HEK293 (cell line): ENCODE measurements around the gene PTPRJ.

ENCODE experiments used
- CTCF ChIA-PET: fragments of 350-600 bp; formaldehyde crosslinking; extraction: SDS; loops from one replicate; lab custom pipeline; 2021; ENCODE audit warnings: antibody characterized with exemption; lab: Yijun Ruan, JAX
- POLR2A ChIA-PET: fragments of 300-600 bp; formaldehyde crosslinking; extraction: SDS; loops from one replicate; lab custom pipeline; 2020; ENCODE audit warnings: antibody characterized with exemption, inconsistent platforms; lab: Yijun Ruan, JAX
- H3K27ac ChIP-seq: fragments of 200-500 bp; sonication (Bioruptor generic); 2 replicates; pipeline ENCODE4 v1.5.1; 2014; ENCODE audit warnings: low read depth, low read length, control low read depth, inconsistent platforms; ENCODE audit errors: extremely low read depth
- H3K36me3 ChIP-seq, 2 experiments: fragments of 200-500 bp in 1 of 2; sonication (Bioruptor generic) in 1 of 2; 1 replicate in 1 of 2; 2 replicates in 1 of 2; pipeline ENCODE4 v1.5.1; 2014 to 2017; ENCODE audit warnings: inconsistent platforms in 2 of 2, low read length in 2 of 2; ENCODE audit not compliant: control insufficient read depth in 2 of 2, insufficient read depth in 1 of 2
- H3K4me1 ChIP-seq: fragments of 200-500 bp; sonication (Bioruptor generic); 2 replicates; pipeline ENCODE4 v1.5.1; 2014; ENCODE audit warnings: mild to moderate bottlenecking, low read length, inconsistent platforms; ENCODE audit not compliant: control insufficient read depth, insufficient read depth
- H3K4me3 ChIP-seq: 2 replicates; pipeline ENCODE4 v1.5.1; 2011; ENCODE audit warnings: low read depth, mild to moderate bottlenecking, control low read depth, low read length, moderate library complexity
- H3K9me3 ChIP-seq: fragments of 200-500 bp; sonication (Bioruptor generic); 2 replicates; pipeline ENCODE4 v1.5.1; 2014; ENCODE audit warnings: low read depth, low read length, inconsistent platforms; ENCODE audit not compliant: control insufficient read depth, insufficient read depth
- OVOL3 ChIP-seq: fragments of 450-650 bp; formaldehyde crosslinking; IDR thresholded peaks from 2 replicates; pipeline ENCODE4 v1.5.1; 2016; ENCODE audit warnings: missing biosample characterization, missing genetic modification characterization
- RBAK ChIP-seq: fragments of 450-650 bp; formaldehyde crosslinking; IDR thresholded peaks from 2 replicates; pipeline ENCODE4 v1.5.1; 2016; ENCODE audit warnings: missing biosample characterization, missing genetic modification characterization
- ZBTB1 ChIP-seq: fragments of 450-650 bp; formaldehyde crosslinking; IDR thresholded peaks from 2 replicates; pipeline ENCODE4 v1.5.1; 2016; ENCODE audit warnings: missing biosample characterization, missing genetic modification characterization
- ZBTB49 ChIP-seq: fragments of 450-650 bp; formaldehyde crosslinking; IDR thresholded peaks from 2 replicates; pipeline ENCODE4 v1.5.1; 2016; ENCODE audit warnings: missing biosample characterization, missing genetic modification characterization, low read depth
- ZBTB6 ChIP-seq: fragments of 450-650 bp; formaldehyde crosslinking; IDR thresholded peaks from 2 replicates; pipeline ENCODE4 v1.5.1; 2017; ENCODE audit warnings: missing biosample characterization, missing genetic modification characterization
- ZFP41 ChIP-seq: fragments of 450-650 bp; formaldehyde crosslinking; IDR thresholded peaks from 2 replicates; pipeline ENCODE4 v1.5.1; 2016; ENCODE audit warnings: missing biosample characterization, missing genetic modification characterization, borderline replicate concordance
- ZIC2 ChIP-seq: fragments of 450-650 bp; formaldehyde crosslinking; IDR thresholded peaks from 2 replicates; pipeline ENCODE4 v1.5.1; 2016; ENCODE audit warnings: missing biosample characterization, missing genetic modification characterization
- ZNF132 ChIP-seq: fragments of 450-650 bp; formaldehyde crosslinking; IDR thresholded peaks from 2 replicates; pipeline ENCODE4 v1.5.1; 2017; ENCODE audit warnings: missing biosample characterization, missing genetic modification characterization, borderline replicate concordance
- ZNF37A ChIP-seq: fragments of 450-650 bp; IDR thresholded peaks from 2 replicates; pipeline ENCODE4 v1.5.1; 2018; ENCODE audit warnings: missing biosample characterization, missing genetic modification characterization
- ZNF449 ChIP-seq: fragments of 450-650 bp; formaldehyde crosslinking; IDR thresholded peaks from 2 replicates; pipeline ENCODE4 v1.5.1; 2017; ENCODE audit warnings: missing biosample characterization, mild to moderate bottlenecking, missing genetic modification characterization, moderate library complexity
- ZNF561 ChIP-seq: fragments of 450-650 bp; IDR thresholded peaks from 2 replicates; pipeline ENCODE4 v1.5.1; 2018; ENCODE audit warnings: missing biosample characterization, missing genetic modification characterization, borderline replicate concordance
- ZNF571 ChIP-seq: fragments of 450-650 bp; formaldehyde crosslinking; IDR thresholded peaks from 2 replicates; pipeline ENCODE4 v1.5.0; 2017; ENCODE audit warnings: missing biosample characterization, missing genetic modification characterization
- ZNF600 ChIP-seq: fragments of 450-650 bp; formaldehyde crosslinking; IDR thresholded peaks from 2 replicates; pipeline ENCODE4 v1.5.1; 2016; ENCODE audit warnings: missing biosample characterization, missing genetic modification characterization
- ZNF621 ChIP-seq: fragments of 450-650 bp; formaldehyde crosslinking; IDR thresholded peaks from 2 replicates; pipeline ENCODE4 v1.5.1; 2017; ENCODE audit warnings: missing biosample characterization, missing genetic modification characterization
- ZNF639 ChIP-seq: fragments of 450-650 bp; formaldehyde crosslinking; IDR thresholded peaks from 2 replicates; pipeline ENCODE4 v1.5.1; 2016; ENCODE audit warnings: missing biosample characterization, missing genetic modification characterization
- ZNF660 ChIP-seq: fragments of 450-650 bp; IDR thresholded peaks from 2 replicates; pipeline ENCODE4 v1.5.1; 2018; ENCODE audit warnings: missing biosample characterization, mild to moderate bottlenecking, missing genetic modification characterization
- ZNF677 ChIP-seq: fragments of 450-650 bp; IDR thresholded peaks from 2 replicates; pipeline ENCODE4 v1.5.0; 2018; ENCODE audit warnings: missing biosample characterization, mild to moderate bottlenecking, missing genetic modification characterization, moderate library complexity
- ZNF701 ChIP-seq: fragments of 450-650 bp; formaldehyde crosslinking; IDR thresholded peaks from 2 replicates; pipeline ENCODE4 v1.5.1; 2016; ENCODE audit warnings: missing biosample characterization, missing genetic modification characterization
- ZNF747 ChIP-seq: fragments of 450-650 bp; formaldehyde crosslinking; IDR thresholded peaks from 2 replicates; pipeline ENCODE4 v1.5.1; 2016; ENCODE audit warnings: missing biosample characterization, missing genetic modification characterization
- ZNF768 ChIP-seq: fragments of 450-650 bp; formaldehyde crosslinking; IDR thresholded peaks from 2 replicates; pipeline ENCODE4 v1.5.1; 2018; ENCODE audit warnings: missing biosample characterization, mild to moderate bottlenecking, missing genetic modification characterization
- ZNF791 ChIP-seq: fragments of 450-650 bp; formaldehyde crosslinking; IDR thresholded peaks from 2 replicates; pipeline ENCODE4 v1.5.1; 2016; ENCODE audit warnings: missing biosample characterization, missing genetic modification characterization
- TF ChIP-seq, protein P1 (sequence below): fragments of 450-650 bp; formaldehyde crosslinking; IDR thresholded peaks from 2 replicates; pipeline ENCODE4 v1.5.1; 2016; ENCODE audit warnings: missing biosample characterization, missing genetic modification characterization, borderline replicate concordance

Gene PTPRJ

GRCh38 chr11:48088682-48089050 is 108.3 kb downstream of the PTPRJ start (continued):
- TF ChIP-seq ZNF449 (tag by site-specific recombination) (no peak), ZNF621 (tag by site-specific recombination) (no peak), ZNF660 (tag by site-specific recombination) (no peak), ZNF768 (tag by site-specific recombination) (no peak), ZBTB6 (no peak), ZNF639 (tag by site-specific recombination) (no peak), RBAK (tag by site-specific recombination) (no peak), ZNF561 (tag by site-specific recombination) (0 out of 2 replicates have a peak, but pooled peaks have one; percentile 37), ZNF600 (tag by site-specific recombination) (no peak; the same call in 1 of the 2 replicates), ZNF791 (tag by site-specific recombination) (no peak), ZIC2 (tag by site-specific recombination) (peak; percentile 53), ZNF571 (tag by site-specific recombination) (no peak)
- TF ChIP-seq, protein P1, sequence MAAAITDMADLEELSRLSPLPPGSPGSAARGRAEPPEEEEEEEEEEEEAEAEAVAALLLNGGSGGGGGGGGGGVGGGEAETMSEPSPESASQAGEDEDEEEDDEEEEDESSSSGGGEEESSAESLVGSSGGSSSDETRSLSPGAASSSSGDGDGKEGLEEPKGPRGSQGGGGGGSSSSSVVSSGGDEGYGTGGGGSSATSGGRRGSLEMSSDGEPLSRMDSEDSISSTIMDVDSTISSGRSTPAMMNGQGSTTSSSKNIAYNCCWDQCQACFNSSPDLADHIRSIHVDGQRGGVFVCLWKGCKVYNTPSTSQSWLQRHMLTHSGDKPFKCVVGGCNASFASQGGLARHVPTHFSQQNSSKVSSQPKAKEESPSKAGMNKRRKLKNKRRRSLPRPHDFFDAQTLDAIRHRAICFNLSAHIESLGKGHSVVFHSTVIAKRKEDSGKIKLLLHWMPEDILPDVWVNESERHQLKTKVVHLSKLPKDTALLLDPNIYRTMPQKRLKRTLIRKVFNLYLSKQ, result no peak

DNA sequence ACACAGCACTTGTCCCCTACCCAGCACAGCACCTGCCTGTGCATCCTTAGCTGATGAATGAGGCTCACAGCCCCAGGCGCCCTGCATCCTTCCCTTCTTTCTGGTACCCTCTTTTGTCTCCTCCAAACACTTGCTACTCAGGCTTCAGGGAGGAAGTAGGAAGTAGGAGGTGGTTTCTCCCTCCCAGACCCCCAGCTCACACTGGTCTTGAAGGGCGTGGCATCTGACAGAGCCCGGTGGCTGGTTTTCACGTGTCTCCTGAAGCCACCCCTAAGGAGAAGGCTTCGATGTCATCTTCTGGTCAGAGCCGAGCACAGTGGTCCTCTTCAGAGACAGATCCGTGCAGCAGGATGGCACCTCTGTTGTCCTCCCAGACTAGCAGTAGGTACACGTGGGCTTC is 109.8 kb downstream of the PTPRJ start:
- no peaks in the 10 kb centered on the region for H3K9me3 ChIP-seq
- H3K36me3 ChIP-seq, result no peaks in the 10 kb centered on the region
- TF ChIP-seq OVOL3 (tag by site-specific recombination) (no peak), ZFP41 (tag by site-specific recombination) (no peak), ZNF132 (tag by site-specific recombination) (no peak), ZNF660 (tag by site-specific recombination) (no peak), ZNF37A (tag by site-specific recombination) (no peak), ZBTB1 (no peak), ZNF677 (tag by site-specific recombination) (no peak), ZNF701 (tag by site-specific recombination) (no peak), ZBTB49 (no peak), ZNF747 (tag by site-specific recombination) (no peak)
- H3K4me3 ChIP-seq, result no peak overlapping the region
- CTCF ChIA-PET, result interaction anchor here (1.7 kb wide), 1 partner anchor 17 kb away, joined by 4 read pairs; no protein-coding TSS in a partner anchor
- POLR2A ChIA-PET, result no interaction called here
- H3K4me1 ChIP-seq, result peaks cover 17% of the 10 kb centered on the region
- H3K27ac ChIP-seq, result no peak overlapping the region
